HG03159 (cell line): ENCODE measurements around the gene EPC1.
"Not testable (repeated sequence)": the region's sequence is repeated elsewhere in the genome, so short reads cannot be mapped to it uniquely, and the experiment has no call there.

Experiments
- ATAC-seq: cut with Tn5 transposase; IDR thresholded peaks from one replicate; pipeline ENCODE4 v1.9.1; 2021; ENCODE audit warnings: mild to moderate bottlenecking, moderate library complexity; ENCODE audit not compliant: unreplicated experiment

EPC1 gene

DNA sequence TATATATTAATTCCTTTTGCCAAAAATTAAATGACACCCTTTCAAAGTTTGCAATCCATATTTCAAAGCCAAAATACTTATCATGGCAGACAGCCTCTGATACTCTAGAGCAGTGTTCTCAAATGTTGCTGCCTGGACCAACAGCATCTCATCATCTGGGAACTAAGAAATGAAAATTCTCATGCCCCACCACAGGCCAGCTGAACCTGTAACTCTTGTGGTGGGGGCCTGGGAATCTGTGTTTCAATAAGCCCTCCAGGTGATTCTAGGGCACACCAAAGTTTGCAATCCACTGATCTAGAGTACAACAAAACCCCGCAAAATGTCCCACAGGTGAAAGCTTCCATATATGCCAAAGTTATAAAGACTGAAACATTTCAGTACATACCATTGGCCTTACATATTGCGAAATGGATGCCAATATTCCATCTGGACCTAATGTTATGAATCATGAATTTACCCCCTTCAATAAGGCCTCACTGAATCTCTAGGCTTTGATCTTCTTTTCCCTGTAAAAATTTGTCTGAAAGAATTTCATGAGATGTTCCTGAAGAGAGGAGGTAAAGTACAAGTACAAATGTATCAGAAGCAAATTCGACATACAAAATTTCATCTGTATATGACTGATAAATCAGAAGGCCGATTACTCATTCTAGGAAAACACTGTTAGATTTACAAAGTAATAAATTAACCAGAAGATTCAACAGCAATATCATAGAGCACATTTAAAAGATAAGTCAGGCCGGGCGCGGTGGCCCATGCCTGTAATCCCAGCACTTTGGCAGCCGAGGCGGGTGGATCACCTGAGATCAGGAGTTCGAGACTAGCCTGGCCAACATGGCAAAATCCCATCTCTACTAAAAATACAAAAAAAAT is 25.3 kb upstream of the EPC1 start:
- ATAC-seq, result no peak

DNA sequence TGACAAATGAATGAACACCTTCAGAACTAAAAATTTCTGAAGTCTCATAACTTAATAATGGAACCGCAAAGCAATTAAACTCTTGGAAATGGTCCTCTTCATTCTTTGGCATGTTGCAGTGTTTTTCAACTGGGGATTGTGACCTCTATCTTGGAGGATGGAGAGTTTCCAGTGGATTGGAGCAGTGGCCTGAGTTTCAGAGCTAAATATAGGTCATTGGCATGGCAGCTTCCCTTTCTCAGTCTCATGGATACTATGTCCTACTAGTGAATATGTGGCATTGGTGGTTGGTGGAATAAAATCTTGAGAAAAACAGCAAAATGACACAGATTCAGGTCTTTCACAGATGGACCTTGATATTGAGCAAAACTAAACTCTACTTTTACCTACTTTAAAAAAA is 24.1 kb upstream of the EPC1 start:
- no peak for ATAC-seq

DNA sequence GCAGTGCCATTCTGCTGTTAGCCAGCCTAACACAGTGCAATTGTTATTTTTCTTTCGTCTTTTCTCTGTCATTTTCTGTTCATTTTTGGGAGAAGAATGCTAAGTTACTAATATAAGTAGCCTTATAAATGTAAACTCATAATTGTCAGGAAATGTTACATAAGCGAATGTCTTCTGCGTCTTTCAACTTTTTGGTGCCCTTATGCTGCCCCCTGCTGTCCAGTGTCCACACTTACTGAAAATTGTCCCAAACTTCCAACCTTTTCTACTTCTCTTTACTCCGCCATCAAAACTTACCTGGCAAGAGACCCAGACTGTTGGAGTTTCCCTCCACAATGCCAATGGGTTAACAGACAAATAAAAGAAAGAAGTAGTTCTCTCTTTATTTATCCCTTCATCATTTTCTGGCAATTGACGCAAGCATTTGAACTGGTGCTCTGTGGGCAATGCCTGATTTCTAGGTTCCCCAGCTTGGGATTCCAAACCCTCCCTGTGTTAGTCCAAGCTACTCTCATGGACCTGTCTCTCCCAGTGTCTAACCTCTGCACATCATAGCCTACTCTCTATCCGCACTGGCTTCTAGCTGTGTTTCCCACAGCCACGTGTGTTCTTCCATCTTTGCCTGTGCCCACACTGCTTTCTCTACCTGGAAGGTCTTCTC is 21.0 kb upstream of the EPC1 start:
- ATAC-seq, result no peak

DNA sequence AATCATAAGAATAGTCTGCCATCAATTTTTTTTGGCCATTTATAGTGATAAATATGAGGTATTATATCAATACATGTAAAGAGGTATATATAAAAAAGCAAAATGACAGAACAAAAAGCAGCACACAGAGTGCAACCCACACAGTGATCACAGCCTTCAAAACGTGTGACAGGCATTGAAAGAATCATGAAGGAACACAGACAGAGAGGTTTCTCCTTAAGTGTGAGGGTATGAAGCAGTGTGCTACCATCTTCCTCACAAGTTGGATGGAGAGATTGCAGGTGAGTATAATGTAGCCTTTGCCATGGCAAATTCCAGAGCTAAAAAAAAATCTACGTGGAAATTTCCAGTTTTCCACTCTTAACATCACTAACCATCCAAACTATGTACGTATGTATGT is 19.6 kb upstream of the EPC1 start:
- no peak for ATAC-seq

DNA sequence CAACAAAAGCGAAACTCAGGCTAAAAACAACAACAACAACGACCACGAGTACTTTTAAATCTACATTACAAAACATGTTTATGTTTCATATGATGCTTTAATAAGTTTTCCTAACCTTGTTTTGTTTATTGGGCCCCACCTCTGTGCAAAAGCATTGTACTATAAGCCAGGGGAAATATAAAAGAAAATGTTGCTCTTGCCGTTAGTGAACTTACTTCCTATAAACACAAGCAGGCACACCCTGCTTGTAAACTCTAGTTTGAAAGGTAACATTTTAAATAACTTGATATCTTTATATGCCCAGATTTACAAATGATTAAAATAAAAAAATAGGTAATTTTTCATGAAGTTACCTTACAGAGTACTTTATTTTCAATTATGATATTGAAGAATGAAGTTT is 19.2 kb upstream of the EPC1 start:
- ATAC-seq, result no peak

DNA sequence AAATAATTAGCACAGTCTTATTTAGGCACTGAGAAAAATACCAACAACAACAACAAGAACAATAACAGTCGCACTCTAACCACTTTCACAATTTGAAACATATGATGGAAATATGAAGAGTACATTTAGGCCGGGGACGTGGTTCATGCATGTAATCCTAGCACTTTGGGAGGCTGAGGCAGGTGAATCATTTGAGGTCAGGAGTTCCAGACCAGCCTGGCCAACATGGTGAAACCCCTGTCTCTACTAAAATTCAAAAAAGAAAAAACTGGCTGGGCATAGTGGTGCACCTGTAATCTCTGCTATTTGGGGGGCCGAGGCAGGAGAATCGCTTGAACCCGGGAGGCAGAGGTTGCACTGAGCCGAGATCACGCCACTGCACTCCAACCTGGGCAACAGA is 18.4 kb upstream of the EPC1 start:
- ATAC-seq, result not testable (repeated sequence)

DNA sequence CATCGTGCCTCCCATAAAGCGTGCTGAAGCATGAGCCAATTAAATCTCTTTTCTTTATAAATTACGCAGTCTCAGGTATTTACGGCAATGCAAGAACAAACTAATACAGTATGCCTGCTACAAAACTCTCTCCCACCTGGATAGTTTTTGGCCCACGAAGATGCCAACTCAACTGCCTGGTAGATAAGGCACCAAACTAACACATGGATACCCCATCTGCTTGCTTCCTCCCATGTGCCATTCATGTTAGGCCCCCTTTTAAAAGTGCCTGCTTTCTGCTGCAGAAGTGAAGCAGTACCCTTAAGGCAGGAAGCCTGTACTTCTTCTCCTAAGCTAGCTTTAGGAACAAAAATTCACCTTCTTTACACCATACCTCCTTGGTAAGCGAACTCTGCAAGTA is 15.6 kb upstream of the EPC1 start:
- ATAC-seq, result no peak

DNA sequence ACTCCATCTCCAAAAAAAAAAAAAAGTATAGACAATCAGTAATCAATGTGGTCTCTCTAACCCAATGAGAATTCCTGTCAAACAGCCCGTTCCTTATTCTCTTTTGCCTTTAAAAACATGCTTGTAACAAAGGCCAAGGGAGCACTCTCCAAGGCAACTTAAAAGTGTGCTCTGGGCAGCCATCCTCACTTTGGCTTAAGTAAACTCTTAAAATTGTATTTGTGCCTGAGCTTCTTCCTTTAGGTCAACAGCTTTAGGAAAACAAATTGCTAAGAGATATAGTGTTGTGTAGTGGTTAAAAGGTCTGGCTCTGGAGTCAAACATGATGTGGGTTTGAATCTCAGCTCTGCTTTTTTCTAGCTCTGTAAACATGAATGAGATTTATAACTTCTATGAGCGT is 13.9 kb upstream of the EPC1 start:
- ATAC-seq, result no peak

DNA sequence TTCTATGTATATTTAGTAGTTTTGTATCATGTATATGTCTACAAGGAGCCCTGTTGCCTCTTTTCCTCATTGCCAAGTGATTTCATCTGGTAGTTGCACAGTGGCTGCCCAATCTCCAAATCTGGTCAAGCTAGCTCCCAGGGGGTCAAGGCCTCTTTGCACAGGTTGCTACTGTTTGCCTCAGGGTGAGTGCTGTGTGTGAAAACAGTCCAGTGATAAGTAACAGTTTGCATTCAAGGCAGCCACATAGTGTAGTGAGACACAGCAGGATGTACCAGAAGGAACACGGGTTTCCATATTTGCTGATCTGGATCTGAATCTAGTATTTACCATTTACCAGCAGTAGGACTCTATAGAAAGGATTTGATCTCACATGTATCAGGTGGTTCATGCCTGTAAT is 13.3 kb upstream of the EPC1 start:
- no peak for ATAC-seq

DNA sequence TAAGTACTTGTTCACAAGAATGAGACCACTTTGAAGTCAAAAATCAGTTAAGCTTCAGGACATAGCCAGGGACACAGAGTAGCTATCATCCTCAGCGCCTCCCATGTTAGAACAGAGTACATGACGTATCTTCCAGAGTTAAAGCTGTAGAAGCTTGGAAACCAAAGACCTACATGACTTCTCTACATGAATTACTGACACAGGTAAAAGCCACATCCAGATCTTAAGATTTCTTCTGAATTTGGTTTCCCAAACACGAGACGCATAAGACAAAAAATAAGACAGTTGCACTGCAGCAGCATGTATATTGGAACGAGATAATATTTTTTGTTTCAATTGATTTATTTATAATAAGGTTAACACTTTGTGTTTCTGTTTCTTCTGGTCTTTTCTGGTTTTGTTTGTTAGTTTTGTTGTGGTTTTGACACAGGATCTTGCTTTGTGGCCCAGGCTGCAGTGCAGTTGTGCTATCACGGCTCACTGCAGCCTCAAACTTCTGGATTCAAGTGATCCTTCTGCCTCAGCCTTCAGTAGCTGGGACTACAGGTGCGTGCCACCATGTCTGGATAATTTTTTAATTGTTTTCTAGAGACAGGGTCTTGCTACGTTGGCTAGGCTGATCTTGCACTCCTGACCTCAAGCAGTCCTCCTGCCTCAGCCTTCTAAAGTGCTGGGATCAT is 10.2 kb upstream of the EPC1 start:
- no peak for ATAC-seq

DNA sequence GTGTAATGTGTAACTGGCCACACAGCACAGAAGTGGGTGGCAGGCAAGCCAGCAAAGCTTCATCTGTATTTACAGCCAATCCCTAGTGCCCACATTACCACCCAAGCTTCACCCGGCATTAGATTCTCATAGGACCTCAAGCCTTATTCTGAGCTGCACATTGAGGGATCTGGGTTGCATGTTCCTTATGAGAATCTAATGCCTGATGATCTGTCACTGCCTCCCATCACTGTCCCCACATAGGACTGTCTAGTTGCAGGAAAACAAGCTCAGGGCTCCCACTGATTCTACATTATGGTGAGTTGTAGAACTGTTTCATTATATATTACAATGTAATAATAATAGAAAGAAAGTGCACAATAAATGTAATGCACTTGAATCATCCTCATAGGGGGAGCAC is 7.7 kb upstream of the EPC1 start:
- not testable (repeated sequence) for ATAC-seq

DNA sequence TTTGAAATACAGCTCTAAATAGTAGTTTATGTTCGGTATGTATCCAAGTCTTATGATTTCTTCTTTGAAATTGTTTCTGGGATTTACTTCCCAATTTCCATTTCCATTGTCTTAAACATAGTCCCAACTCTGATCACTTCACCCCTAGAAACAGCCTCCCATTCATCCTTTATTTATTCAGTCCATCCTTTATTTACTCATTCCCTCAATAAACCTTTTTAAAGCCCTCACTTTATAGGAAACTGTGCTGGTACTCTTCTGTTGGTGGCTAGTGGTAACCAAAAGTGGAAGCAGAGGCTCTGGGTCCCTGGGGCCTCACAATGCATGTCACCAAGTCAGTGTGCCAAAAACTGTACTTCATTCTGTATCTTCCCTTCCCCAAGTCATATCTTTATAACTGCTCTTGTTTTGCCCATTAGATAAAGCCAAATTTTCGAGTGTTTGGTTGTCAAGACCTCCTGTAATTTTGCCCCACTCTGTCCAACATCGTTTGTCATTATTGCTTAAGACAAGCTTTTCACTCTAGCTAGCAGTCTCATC is 3.9 kb upstream of the EPC1 start:
- no peak for ATAC-seq

DNA sequence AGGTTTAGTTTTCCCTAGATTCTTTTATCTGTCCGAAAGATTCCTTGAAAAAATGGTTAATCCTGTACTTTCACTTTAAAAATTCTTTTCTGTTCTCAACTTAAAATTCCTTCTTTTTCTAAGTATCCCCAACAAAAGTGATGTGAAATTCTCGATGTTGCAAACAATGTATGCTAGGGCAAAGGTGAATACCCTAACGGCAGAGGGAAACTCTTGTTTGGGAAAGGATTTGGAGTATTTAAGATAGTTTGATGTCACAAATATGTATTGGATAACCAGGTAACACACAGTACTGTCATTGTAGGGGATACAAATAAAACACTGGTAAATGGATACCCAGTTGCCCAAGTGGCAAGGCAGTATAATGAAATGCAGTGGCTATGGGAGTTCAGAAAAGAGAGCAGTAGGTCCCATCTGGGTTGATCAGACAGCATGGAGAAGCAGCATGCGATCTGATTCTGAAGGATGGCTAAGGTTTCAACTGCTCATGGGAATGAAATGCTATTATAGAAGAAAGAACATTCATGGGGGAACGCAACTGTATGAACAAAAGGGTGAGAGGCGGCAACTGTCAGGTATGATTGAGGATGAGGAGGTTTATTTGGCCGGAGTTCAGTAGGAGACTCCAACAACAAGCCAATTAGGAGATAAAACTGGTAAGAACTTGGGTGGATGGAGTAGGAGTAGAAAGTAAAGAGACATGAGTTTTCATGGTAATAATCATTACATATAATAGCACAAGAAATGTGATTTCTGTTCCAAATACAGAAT is 3.2 kb upstream of the EPC1 start:
- no peak for ATAC-seq

DNA sequence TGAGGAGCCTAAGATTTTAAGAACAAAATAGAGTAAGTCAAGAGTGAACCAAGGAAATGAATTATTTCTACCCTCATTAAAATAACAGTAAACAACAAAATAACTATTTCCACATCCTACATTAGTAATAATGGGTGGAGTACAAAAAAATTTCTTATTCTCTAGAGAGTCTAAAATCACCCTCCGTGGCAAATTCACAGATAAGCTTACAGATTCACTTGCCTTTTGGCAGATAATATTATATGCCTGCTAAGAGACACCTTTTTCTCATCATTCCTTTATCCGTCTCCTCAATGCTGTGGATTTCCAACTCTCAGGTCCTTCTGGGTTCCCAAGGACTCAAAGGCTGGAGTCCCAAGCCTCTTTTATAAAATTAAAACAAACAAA is 2.2 kb upstream of the EPC1 start:
- ATAC-seq, result no peak

DNA sequence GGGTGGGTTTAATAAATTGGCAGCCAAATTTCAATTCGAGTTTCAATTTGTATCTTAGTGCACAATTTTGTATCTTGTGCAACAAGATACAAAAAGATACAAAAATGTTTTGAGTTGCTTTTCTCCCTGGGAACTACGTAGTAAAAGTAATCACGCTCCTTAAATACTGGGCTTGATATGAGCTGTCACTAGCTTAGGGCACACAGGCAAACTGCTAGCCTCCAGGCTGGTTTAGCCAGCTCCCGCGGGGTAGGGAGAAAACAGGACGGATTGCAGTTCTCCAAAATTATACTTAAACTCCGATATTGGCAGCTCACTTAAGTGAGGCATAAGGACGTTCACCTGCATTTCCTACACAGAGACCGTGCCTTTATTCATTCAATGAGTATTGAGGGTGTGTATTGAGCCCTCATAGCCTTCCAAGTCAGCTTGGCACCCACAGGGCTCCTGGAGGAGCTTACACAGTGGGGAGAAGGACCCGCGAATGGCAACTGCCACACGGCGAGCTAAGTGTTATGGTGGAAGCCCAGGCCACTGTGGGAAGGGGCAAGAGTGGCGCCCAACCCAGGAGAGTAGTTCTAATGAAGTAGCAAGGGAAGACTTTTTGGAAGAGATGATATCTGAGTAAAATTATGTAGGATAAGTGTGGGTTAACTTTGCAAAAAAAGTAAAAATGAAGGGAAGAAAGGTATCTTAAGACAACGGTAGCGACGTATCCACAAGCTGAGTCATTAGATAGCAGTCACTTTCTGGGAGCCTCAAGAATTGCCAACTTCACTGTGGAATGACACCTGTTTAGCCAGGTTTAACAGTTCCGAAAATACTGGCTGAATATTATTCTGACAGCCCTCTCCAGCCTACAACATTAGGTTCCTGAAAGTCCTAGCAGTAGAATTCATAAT is 1.6 kb upstream of the EPC1 start:
- ATAC-seq, result no peak

DNA sequence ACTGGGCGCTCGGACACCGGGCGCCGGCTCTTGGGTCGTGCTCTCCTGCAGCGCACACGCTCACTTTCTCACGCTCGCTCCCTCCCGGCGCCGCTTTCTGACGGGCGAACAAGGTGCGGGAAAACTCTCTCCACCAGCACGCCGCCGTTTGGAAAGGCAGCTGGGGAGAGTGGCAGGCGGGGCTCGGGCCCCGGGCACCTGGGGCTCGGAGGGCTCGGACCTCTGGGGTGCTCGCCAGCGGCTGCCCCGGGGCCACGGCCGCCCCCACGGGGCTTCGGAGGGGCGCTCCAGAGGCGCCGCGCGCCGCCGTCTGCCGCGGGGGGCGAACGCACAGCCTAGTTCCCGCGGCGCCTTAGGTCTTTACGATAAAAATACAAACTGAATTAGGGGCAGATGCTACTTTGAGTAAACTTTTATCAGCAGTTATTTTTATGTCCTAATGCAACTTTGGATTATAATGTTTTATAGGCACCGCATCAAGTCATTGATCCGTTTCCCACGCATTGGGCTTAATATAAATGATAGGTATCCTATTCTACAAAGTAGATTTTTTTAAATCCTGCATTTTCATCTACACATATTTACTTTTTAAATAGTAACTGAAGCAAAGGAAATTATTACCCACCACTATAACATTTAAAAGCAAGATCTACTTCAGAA is 535 bp upstream of the EPC1 start:
- peak; percentile 9 for ATAC-seq

DNA sequence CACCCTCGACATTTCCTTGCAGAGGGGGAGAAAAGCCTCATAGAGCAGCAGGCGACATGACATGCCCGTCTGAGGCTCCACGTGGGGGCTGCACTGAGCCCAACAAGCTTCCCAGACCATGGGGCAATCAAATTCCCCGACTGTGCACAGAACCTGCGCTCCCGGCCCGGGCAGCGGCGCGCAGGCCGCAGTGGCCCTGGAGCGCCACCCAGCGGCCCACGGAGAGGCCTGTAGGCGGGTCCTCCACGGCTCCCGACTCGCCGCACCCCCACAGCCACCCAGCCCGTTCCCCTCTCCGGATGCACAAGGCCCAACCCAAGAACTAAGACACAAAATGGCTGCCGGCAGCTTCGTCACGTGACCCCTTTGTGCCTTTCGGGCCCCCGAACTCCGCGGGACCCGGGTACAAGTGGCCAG is 816 bp downstream of the EPC1 start:
- ATAC-seq, result peak; percentile 79

DNA sequence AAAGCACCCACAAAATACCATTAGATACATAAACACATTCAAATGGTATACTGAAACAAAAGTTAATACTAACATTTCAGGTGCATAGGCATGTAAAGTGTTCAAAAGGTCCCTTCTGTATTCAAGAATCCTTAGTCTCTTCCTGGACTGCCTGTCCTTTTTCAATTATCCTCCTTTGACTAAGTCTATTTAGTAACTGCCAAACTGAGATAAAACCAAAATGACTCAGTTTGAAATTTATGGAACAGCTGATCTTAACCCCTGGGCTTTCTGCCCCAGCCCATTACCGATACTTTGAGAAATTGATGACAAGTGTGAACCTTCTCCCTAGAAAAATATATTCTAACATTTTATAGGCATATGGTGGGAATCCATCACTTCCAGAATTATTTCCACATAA is 5.4 kb downstream of the EPC1 start:
- ATAC-seq, result no peak

DNA sequence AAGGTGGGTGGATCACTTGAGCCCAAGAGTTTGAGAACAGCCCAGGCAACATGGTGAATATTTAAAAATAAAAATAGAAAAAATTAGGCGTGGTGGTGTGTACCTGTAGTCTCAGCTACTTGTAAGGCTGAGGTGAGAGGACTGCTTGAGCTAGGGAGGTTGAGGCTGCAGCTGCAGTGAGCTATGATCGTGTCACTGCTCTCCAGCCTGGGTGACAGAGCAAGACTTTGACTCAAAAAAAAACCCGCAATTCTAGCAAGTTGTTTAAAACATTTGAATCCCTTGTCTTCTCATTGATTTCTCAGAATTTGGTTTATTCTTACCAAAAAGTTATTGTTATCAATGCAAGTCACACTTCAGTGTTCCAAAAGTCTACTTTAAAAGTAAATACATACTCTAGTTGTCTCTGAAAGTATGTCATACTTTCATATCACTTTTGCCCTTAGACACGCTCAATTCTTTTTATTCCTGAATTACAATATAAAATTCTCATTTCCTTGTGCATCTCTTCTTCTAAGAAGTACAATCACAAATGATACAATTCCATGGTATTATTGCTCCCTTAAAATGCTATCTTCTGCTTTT is 6.3 kb downstream of the EPC1 start:
- ATAC-seq, result no peak
